ENCODE data around the gene POM121L2. TPM values are rescaled to one million over a fixed set of nuclear protein-coding genes. Genes with fewer than 3 reads are reported as not detected.

The POM121L2 gene
- total RNA-seq, 1 experiment from 2014 or later, result not detected

DNA sequence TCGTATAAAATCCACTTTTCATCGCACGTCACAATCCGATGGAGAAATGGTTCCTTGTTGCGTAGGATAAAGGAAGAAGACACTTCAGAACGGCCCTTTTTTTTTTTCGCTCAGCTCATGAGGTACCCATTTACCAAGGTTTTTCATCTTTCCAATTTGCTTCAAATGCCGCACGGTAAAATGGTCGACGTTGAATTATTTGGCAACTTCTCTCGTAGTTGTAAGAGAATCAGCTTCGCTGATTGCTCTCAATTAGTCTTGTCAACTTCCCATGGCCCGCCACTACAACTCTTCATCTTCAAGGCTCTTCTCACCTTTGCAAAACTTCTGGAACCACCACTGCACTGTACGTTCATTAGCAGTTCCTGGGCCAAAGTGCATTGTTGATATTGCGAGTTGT, 28.8 kb downstream of the POM121L2 start:
- H3K27me3 ChIP-seq (ENCODE audit: insufficient read depth, low read length), result no peaks in the 10 kb centered on the region
- DNase-seq (ENCODE audit: low read depth, low spot score) (no peak), ATAC-seq (no peak)
- no peaks in the 10 kb centered on the region for H4K20me1 ChIP-seq (ENCODE audit: insufficient read depth)
- no peak overlapping the region for H3K9ac ChIP-seq (ENCODE audit: low read length)
- H3K4me3 ChIP-seq (replicated peaks in 1 of 2; ENCODE audit: low read depth in 1 of 2, low read length in 2 of 2), result no peak overlapping the region
- intact Hi-C loops (cut with micrococcal nuclease), result no loop called here
- H3K36me3 ChIP-seq (ENCODE audit: control insufficient read depth in 1 of 2, insufficient read depth in 2 of 2, low read length in 2 of 2), result no peaks in the 10 kb centered on the region
- no peak overlapping the region for H3K27ac ChIP-seq (ENCODE audit: low read depth, low read length)
- ChIA-PET RAD21 (ENCODE audit: low non-redundant PET in 1 of 2, low total read pairs in 2 of 2, uncharacterized antibody in 2 of 2, unreplicated experiment in 2 of 2) (no interaction called here), POLR2A (no interaction called here), CTCF (no interaction called here)
- no peaks in the 10 kb centered on the region for H3K79me2 ChIP-seq (ENCODE audit: insufficient read depth, low read length)
- no peaks in the 10 kb centered on the region for H3K9me3 ChIP-seq (ENCODE audit: control insufficient read depth in 1 of 2, insufficient read depth in 1 of 2, low read depth in 1 of 2, low read length in 2 of 2)
- TF ChIP-seq YY1 (IDR thresholded peaks at IDR 0.05; ENCODE audit: extremely low read depth, insufficient replicate concordance, low read depth, low read length) (no peak), ELF1 (IDR thresholded peaks at IDR 0.05; ENCODE audit: borderline replicate concordance, low read depth) (no peak), ZNF274 (IDR thresholded peaks at IDR 0.05; ENCODE audit: low read depth, low read length) (no peak), CEBPB (IDR thresholded peaks at IDR 0.05; ENCODE audit: low read depth) (no peak), TCF7L2 (IDR thresholded peaks at IDR 0.05; ENCODE audit: borderline replicate concordance, extremely low read depth, insufficient read depth, insufficient read length) (no peak), POLR2A (IDR thresholded peaks at IDR 0.05; ENCODE audit: borderline replicate concordance, extremely low read depth, insufficient read depth, insufficient read length) (no peak), ZFX (IDR thresholded peaks at IDR 0.05) (no peak), EZH2 (IDR thresholded peaks at IDR 0.05) (no peak)
- TF ChIP-seq, protein P1, sequence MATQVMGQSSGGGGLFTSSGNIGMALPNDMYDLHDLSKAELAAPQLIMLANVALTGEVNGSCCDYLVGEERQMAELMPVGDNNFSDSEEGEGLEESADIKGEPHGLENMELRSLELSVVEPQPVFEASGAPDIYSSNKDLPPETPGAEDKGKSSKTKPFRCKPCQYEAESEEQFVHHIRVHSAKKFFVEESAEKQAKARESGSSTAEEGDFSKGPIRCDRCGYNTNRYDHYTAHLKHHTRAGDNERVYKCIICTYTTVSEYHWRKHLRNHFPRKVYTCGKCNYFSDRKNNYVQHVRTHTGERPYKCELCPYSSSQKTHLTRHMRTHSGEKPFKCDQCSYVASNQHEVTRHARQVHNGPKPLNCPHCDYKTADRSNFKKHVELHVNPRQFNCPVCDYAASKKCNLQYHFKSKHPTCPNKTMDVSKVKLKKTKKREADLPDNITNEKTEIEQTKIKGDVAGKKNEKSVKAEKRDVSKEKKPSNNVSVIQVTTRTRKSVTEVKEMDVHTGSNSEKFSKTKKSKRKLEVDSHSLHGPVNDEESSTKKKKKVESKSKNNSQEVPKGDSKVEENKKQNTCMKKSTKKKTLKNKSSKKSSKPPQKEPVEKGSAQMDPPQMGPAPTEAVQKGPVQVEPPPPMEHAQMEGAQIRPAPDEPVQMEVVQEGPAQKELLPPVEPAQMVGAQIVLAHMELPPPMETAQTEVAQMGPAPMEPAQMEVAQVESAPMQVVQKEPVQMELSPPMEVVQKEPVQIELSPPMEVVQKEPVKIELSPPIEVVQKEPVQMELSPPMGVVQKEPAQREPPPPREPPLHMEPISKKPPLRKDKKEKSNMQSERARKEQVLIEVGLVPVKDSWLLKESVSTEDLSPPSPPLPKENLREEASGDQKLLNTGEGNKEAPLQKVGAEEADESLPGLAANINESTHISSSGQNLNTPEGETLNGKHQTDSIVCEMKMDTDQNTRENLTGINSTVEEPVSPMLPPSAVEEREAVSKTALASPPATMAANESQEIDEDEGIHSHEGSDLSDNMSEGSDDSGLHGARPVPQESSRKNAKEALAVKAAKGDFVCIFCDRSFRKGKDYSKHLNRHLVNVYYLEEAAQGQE (IDR thresholded peaks at IDR 0.05; ENCODE audit: low read depth), result no peak
- H3K9me2 ChIP-seq (ENCODE audit: insufficient read depth), result no peaks in the 10 kb centered on the region
- H3K4me1 ChIP-seq (ENCODE audit: control insufficient read depth in 1 of 2, insufficient read depth in 2 of 2, low read length in 2 of 2), result peaks cover 3 to 23% of the 10 kb centered on the region in 2 experiments; a peak in 3 of 4 replicates
- no peak overlapping the region for H2AFZ ChIP-seq (ENCODE audit: low read depth, low read length, poor library complexity, severe bottlenecking)
- no TSS peak for BruUV-seq (replicated peaks)
- H3K4me2 ChIP-seq (ENCODE audit: low read length), result no peak overlapping the region
